Testis (tissue), 2 donors: Measurements from ENCODE around the gene HOXD11.

Experiments used
- POLR2A ChIP-seq: fragments of 450-650 bp; IDR thresholded peaks from one replicate; pipeline ENCODE4 v1.6.1; 2017; ENCODE audit warnings: antibody characterized with exemption, mild to moderate bottlenecking, moderate library complexity
- TF ChIP-seq, protein P1 (sequence below), 3 experiments: fragments of 450-650 bp in 2 of 3; fragments of 200-600 bp in 1 of 3; sonication (generic) in 1 of 3; IDR thresholded peaks; one replicate each; pipeline ENCODE4 v1.5.1; 2016 to 2019; ENCODE audit warnings: antibody characterized with exemption in 3 of 3, mild to moderate bottlenecking in 2 of 3, moderate library complexity in 1 of 3

DNA sequence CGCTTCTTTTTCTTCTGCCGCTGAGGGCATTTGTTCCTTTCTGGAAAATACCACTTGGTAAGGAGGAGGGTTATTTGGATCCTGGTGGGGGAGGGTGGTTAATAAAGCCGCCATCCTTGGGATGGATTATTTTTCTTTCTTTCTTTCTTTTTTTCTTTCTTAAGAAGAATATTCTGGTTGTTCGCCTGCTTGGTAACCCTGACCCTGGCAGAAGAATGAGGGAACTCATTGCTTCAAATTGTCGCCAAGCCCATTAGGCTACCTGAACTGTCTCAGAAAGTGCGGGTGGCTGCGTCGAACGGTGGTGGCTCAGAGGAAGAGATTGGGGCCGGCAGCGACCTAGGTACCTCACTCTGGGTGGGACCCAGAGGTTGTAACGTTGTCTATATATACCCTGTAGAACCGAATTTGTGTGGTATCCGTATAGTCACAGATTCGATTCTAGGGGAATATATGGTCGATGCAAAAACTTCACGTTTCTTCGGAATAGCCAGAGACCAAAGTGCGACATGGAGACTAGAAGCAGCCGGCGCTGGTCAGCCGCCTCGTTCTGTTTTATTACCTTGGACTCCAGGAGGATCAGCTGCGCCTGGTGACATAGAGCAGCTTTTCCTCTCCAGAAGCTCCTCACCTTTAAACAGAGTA, 43.0 kb downstream of the HOXD11 start:
- TF ChIP-seq POLR2A, result no peak
- TF ChIP-seq, protein P1, sequence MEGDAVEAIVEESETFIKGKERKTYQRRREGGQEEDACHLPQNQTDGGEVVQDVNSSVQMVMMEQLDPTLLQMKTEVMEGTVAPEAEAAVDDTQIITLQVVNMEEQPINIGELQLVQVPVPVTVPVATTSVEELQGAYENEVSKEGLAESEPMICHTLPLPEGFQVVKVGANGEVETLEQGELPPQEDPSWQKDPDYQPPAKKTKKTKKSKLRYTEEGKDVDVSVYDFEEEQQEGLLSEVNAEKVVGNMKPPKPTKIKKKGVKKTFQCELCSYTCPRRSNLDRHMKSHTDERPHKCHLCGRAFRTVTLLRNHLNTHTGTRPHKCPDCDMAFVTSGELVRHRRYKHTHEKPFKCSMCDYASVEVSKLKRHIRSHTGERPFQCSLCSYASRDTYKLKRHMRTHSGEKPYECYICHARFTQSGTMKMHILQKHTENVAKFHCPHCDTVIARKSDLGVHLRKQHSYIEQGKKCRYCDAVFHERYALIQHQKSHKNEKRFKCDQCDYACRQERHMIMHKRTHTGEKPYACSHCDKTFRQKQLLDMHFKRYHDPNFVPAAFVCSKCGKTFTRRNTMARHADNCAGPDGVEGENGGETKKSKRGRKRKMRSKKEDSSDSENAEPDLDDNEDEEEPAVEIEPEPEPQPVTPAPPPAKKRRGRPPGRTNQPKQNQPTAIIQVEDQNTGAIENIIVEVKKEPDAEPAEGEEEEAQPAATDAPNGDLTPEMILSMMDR (IDR thresholded peaks at IDR 0.05), result no peak
